GM13976 (cell line): ENCODE measurements around the gene GJB3.
"Not testable (repeated sequence)": the region's sequence is repeated elsewhere in the genome, so short reads cannot be mapped to it uniquely, and the experiment has no call there.

Experiments
- DNase-seq: peaks from one replicate; pipeline ENCODE4 v3.0.0; 2012; ENCODE audit warnings: low spot score
- in situ Hi-C: fragments of 300-500 bp; cut with MboI; formaldehyde crosslinking; loops from one replicate; pipeline ENCODE4 v1.12.0; 2022; ENCODE audit warnings: low sequenced_read_pairs, mixed read lengths, inconsistent platforms; ENCODE audit not compliant: unreplicated experiment
- TF ChIP-seq, protein P1 (sequence below): IDR thresholded peaks from 2 replicates; pipeline ENCODE4 v1.5.1; 2012; ENCODE audit warnings: borderline replicate concordance, mild to moderate bottlenecking; ENCODE audit not compliant: insufficient read depth; ENCODE audit errors: extremely low read depth, missing control alignments, control extremely low read depth

The GJB3 gene

DNA sequence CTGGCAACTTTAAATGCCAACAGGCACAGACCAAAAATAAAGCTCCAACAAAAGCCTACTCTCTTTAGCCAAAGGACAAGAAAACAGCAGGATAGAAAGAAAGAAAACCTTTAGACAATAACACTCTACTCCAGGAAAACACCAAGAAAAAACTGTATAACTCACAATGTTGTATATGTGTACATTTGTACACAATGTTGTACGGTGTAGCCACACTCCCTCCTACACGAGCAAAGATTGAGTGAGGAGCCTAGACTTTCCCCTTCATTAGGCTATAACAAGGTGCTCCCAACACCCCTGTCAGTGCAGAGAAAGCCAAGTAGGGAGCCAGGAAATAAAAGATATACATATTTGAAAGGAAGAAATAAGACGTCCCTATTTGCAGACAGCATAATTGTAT lies 35.8 kb downstream of the GJB3 start:
- in situ Hi-C loops = no loop called here
- TF ChIP-seq, protein P1, sequence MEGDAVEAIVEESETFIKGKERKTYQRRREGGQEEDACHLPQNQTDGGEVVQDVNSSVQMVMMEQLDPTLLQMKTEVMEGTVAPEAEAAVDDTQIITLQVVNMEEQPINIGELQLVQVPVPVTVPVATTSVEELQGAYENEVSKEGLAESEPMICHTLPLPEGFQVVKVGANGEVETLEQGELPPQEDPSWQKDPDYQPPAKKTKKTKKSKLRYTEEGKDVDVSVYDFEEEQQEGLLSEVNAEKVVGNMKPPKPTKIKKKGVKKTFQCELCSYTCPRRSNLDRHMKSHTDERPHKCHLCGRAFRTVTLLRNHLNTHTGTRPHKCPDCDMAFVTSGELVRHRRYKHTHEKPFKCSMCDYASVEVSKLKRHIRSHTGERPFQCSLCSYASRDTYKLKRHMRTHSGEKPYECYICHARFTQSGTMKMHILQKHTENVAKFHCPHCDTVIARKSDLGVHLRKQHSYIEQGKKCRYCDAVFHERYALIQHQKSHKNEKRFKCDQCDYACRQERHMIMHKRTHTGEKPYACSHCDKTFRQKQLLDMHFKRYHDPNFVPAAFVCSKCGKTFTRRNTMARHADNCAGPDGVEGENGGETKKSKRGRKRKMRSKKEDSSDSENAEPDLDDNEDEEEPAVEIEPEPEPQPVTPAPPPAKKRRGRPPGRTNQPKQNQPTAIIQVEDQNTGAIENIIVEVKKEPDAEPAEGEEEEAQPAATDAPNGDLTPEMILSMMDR = no peak
- no peak for DNase-seq

DNA sequence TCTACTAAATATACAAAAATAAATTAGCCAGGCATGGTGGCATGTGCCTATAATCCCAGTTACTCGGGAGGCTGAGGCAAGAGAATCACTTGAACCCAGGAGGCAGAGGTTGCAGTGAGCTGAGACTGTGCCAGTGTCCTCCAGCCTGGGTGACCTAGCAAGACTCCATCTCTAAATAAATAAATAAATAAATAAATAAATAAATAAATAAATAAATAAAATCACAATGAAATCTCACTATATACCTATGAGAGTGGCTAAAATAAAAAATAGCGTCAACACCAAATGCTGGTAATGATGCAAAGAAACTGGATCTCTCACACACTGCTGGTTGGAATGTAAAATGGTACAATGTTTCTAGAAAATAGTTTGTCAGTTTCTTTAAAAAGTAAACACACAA lies 37.8 kb downstream of the GJB3 start:
- DNase-seq, in situ Hi-C loops: not testable (repeated sequence)

DNA sequence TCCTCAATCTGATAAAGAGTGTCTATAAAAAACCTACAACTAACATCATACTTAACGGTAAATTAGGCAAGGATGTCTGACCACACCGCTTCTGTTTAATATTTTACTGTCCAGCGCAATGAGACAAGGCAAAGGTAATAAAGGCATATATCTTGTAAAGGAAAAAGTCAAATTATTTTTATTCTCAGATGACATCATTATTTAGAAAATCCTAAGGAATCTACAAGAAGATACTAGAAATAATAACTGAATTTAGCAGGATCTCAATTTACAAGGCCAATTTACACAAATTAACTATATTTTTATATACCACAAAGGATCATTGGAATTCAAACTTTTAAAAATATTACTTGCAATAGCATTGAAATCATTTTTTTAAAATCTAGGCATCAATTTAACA lies 41.2 kb downstream of the GJB3 start:
- in situ Hi-C loops = no loop called here
- TF ChIP-seq, protein P1 = no peak
- DNase-seq = no peak

DNA sequence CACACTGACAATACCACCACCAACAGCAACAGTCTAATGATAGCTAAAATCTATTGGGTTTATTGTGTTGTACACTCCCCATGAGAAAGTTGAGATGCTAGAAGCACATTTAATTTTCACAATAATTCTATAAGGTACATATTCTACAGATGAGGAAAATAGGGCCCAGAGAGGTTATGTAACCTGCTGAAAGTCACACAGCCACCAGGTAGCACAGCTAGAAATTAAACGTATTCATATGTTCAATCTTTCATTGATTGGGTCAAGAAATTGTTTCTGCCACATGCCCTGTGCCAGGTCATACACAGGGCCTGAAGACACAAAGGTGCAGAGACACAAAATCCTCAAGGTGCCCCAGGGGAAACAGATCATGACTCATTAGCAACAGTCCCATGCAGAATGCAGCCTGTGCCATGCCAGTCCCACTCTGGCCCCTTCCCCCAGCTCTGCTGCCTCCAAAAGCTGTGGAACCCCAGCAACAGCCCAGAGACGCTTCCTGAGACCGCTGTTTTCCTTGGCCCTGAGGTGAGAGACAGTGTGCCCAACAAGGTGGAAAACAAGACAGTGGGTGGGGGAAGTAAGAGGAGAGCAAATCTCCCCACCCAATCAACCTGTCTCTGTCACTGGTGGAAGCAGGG lies 43.9 kb downstream of the GJB3 start:
- DNase-seq = no peak
- TF ChIP-seq, protein P1 = no peak
- in situ Hi-C loops = no loop called here

DNA sequence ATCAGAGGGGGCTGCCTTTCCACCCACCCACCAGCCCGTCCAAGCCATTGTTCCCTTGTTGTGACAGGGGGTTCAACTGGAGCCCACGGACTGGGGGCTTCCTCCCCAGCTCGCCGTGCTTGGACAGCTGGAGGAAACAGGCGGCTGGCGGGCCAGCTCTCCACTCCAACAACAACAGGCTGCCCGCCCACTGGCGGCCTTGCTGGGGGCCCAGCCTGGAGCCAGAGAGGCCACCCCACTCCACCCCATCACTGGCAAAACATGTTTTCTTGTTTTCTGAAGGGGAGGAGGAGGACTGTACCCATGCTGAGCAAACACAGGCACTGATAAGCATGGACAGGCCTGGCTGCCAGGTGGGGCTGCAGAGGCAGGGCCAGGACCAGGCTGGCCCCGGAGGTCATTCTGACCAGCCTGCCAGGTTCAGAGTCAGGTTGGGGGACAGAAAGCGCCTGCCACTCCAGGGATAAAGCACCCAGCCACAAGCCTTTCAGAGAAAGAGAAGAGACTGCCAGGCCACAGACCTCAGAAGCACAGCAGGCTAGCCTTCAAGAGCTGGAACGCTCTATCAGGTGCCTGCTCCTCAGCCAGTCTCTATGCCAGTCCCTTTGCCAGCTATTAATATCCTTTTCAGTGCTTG lies 44.6 kb downstream of the GJB3 start:
- TF ChIP-seq, protein P1 = no peak
- DNase-seq = no peak
- in situ Hi-C loops = no loop called here

DNA sequence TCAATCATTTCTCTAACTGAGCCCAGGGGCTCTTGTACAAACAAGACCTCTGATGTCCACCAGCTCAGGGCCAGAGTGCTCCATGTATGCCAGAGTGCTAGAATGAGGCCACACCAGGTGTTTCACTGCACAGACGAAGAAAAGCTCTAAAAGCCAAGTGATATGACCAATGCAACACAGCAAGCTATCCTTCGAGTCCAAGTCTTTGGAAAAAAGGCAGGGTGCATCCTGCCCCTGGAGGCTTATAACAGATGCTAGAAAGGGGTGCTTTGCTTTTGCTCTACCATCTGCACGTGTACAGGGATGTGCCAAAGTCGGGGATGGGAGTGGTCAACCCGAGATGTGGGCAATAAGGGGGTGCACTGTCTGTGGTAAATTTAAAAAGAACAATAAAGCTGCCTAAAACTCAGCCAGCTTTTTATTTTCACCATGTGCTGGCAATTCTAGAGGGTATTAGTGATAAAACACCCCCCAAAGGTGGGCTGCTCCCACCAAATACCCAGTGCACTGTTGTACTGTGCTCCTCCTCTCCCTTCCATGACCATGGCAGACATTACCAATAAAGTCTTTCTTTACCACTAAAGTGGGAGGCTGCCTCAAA lies 46.4 kb downstream of the GJB3 start:
- no peak for DNase-seq
- in situ Hi-C loops = no loop called here
- TF ChIP-seq, protein P1 = no peak

DNA sequence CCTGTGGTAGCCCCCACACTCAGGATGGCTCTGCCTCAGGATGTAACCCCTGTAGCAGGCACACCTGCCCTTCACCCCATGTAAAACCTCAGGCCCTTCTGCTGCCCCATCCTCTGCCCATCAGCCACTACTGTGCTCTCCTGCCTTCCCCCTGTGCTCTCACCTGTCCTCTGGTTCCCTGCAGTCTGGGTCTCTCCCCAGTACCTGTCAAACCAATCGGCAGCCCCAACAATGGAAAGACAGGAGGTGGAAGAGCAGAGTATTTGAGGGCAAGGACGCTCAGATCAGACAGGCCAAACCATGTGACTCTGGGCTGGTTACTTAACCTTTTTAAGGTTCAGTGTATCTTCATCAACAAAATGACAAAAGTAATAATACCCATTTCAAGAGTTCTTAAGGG lies 47.6 kb downstream of the GJB3 start:
- TF ChIP-seq, protein P1 = no peak
- in situ Hi-C loops = no loop called here
- no peak for DNase-seq
